ENCODE measurements around the gene COQ2.

COQ2 gene

DNA sequence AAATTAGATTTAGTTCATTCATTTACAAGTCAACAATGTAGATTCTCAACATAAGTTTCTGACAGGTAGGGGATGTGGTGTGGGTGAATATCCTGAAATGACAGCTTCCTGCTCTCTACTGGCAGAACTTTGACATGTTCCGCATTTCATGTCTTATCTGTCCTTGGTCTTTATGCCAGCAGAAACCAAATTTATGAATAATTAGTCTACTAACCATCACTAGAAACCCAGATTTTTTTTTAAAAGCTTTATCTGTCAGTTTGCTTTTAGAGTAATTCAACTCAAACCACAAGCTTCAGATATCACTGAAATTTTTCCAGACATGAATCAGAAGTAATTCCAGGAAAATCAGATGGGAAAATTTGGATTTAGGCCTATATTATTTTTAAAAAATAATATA is 17.9 kb downstream of the COQ2 start:
- Histone ChIP-seq H3K4me3 (ENCODE audit: control insufficient read depth in 1 of 7, extremely low read depth in 1 of 7, insufficient read depth in 4 of 7, low read depth in 2 of 7, low read length in 6 of 7) (peak overlapping the region in 1 of 7 experiments; percentile 8), H3K36me3 (ENCODE audit: control insufficient read depth in 4 of 4, insufficient read depth in 4 of 4, low read length in 3 of 4) (peaks cover 20 to 53% (median 37%) of the 10 kb centered on the region in 4 experiments), H3K27me3 (replicated peaks in 2 of 5; ENCODE audit: control insufficient read depth in 4 of 5, insufficient read depth in 5 of 5, low read length in 4 of 5) (no peaks in the 10 kb centered on the region), H3K9me3 (ENCODE audit: control extremely low read depth in 1 of 5, control insufficient read depth in 4 of 5, insufficient read depth in 2 of 5, low read depth in 1 of 5, low read length in 4 of 5) (no peaks in the 10 kb centered on the region), H3K27ac (ENCODE audit: insufficient read depth in 1 of 2, low read depth in 1 of 2, low read length in 2 of 2, poor library complexity in 1 of 2, severe bottlenecking in 2 of 2) (no peak overlapping the region), H3K4me1 (ENCODE audit: control extremely low read depth in 1 of 4, control insufficient read depth in 4 of 4, insufficient read depth in 4 of 4, low read length in 3 of 4) (peaks cover 4 to 25% (median 12%) of the 10 kb centered on the region in 4 experiments)
- no CpG with 5 or more reads among the region's 1 CpG for WGBS (ENCODE audit: insufficient coverage)
- peak; percentile 41 to 90 (median 83) for DNase-seq
- ChIA-PET CTCF (interaction anchor here (0.8 to 2.6 kb wide), 7 partner anchors 10 to 156 kb away, joined by 3 to 26 read pairs (median 4); partner anchors contain the start of gene COQ2), POLR2A (interaction anchor here (0.7 kb wide), 1 partner anchor 155 kb away, joined by 3 read pairs; no protein-coding TSS in a partner anchor)

GRCh38 chr4:83263106-83263505 is 21.5 kb downstream of the COQ2 start:
- Histone ChIP-seq H3K36me3 (ENCODE audit: control insufficient read depth in 4 of 4, insufficient read depth in 4 of 4, low read length in 3 of 4) (peaks cover 12 to 38% (median 28%) of the 10 kb centered on the region in 4 experiments), H3K4me1 (ENCODE audit: control extremely low read depth in 1 of 4, control insufficient read depth in 4 of 4, insufficient read depth in 4 of 4, low read length in 3 of 4) (peaks cover 4 to 21% (median 10%) of the 10 kb centered on the region in 4 experiments), H3K27ac (ENCODE audit: insufficient read depth in 1 of 2, low read depth in 1 of 2, low read length in 2 of 2, poor library complexity in 1 of 2, severe bottlenecking in 2 of 2) (no peak overlapping the region), H3K9me3 (ENCODE audit: control extremely low read depth in 1 of 5, control insufficient read depth in 4 of 5, insufficient read depth in 2 of 5, low read depth in 1 of 5, low read length in 4 of 5) (no peaks in the 10 kb centered on the region), H3K4me3 (ENCODE audit: control insufficient read depth in 1 of 7, extremely low read depth in 1 of 7, insufficient read depth in 4 of 7, low read depth in 2 of 7, low read length in 6 of 7) (no peak overlapping the region), H3K27me3 (replicated peaks in 2 of 5; ENCODE audit: control insufficient read depth in 4 of 5, insufficient read depth in 5 of 5, low read length in 4 of 5) (no peaks in the 10 kb centered on the region)
- DNase-seq: no peak
- WGBS (ENCODE audit: insufficient coverage): 100% methylated on average over 1 of the region's 1 CpG
- ChIA-PET POLR2A (no interaction called here), CTCF (interaction anchor here (0.6 to 2.2 kb wide), 8 partner anchors 9 to 228 kb away, joined by 3 to 13 read pairs (median 4); partner anchors contain the start of genes COPS4 and COQ2)

DNA sequence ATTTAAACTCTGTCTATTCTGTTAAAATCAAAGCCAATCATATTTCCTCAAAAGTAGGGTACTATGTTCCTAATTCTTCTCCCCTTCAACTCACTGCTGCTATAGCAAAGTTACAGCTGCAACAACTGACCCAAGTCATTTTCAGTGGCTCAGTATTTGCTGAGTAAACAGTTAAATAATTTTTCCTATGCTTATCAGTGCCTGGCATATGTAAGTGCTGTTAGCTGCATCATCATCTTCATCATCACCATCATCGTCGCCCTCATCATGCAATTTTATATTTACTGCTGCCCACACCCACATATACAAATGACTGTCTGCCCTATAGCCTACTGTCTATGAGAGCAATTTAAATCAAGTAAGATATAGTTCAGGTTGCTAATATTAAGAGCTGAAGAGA is 21.9 kb downstream of the COQ2 start:
- CTCF ChIA-PET: interaction anchor here (0.6 to 2.2 kb wide), 8 partner anchors 9 to 228 kb away, joined by 3 to 13 read pairs (median 4); partner anchors contain the start of genes COPS4 and COQ2
- DNase-seq: no peak
- peaks cover 4 to 18% (median 10%) of the 10 kb centered on the region in 4 experiments for H3K4me1 ChIP-seq (ENCODE audit: control extremely low read depth in 1 of 4, control insufficient read depth in 4 of 4, insufficient read depth in 4 of 4, low read length in 3 of 4)
- no peaks in the 10 kb centered on the region for H3K9me3 ChIP-seq (ENCODE audit: control extremely low read depth in 1 of 5, control insufficient read depth in 4 of 5, insufficient read depth in 2 of 5, low read depth in 1 of 5, low read length in 4 of 5)
- no peak overlapping the region for H3K4me3 ChIP-seq (ENCODE audit: control insufficient read depth in 1 of 7, extremely low read depth in 1 of 7, insufficient read depth in 4 of 7, low read depth in 2 of 7, low read length in 6 of 7)
- no CpG with 5 or more reads among the region's 2 CpGs for WGBS (ENCODE audit: insufficient coverage)
- H3K36me3 ChIP-seq (ENCODE audit: control insufficient read depth in 4 of 4, insufficient read depth in 4 of 4, low read length in 3 of 4): peaks cover 12 to 34% (median 28%) of the 10 kb centered on the region in 4 experiments
- no peaks in the 10 kb centered on the region for H3K27me3 ChIP-seq (replicated peaks in 2 of 5; ENCODE audit: control insufficient read depth in 4 of 5, insufficient read depth in 5 of 5, low read length in 4 of 5)
- no peak overlapping the region for H3K27ac ChIP-seq (ENCODE audit: insufficient read depth in 1 of 2, low read depth in 1 of 2, low read length in 2 of 2, poor library complexity in 1 of 2, severe bottlenecking in 2 of 2)
- POLR2A ChIA-PET: no interaction called here

GRCh38 chr4:83261307-83261706 is 23.3 kb downstream of the COQ2 start:
- no peaks in the 10 kb centered on the region for H3K9me3 ChIP-seq (ENCODE audit: control extremely low read depth in 1 of 5, control insufficient read depth in 4 of 5, insufficient read depth in 2 of 5, low read depth in 1 of 5, low read length in 4 of 5)
- no peaks in the 10 kb centered on the region for H3K27me3 ChIP-seq (replicated peaks in 2 of 5; ENCODE audit: control insufficient read depth in 4 of 5, insufficient read depth in 5 of 5, low read length in 4 of 5)
- no peak for DNase-seq
- no peak overlapping the region for H3K4me3 ChIP-seq (ENCODE audit: control insufficient read depth in 1 of 7, extremely low read depth in 1 of 7, insufficient read depth in 4 of 7, low read depth in 2 of 7, low read length in 6 of 7)
- H3K36me3 ChIP-seq (ENCODE audit: control insufficient read depth in 4 of 4, insufficient read depth in 4 of 4, low read length in 3 of 4): peaks cover 12 to 33% (median 26%) of the 10 kb centered on the region in 4 experiments
- 99% methylated on average over 5 of the region's 5 CpGs for whole genome bisulfite sequencing (ENCODE audit: insufficient coverage)
- ChIA-PET POLR2A (no interaction called here), CTCF (interaction anchor here (1.1 to 3.3 kb wide), 7 partner anchors 9 to 205 kb away, joined by 3 to 14 read pairs (median 6); no protein-coding TSS in a partner anchor)
- no peak overlapping the region for H3K27ac ChIP-seq (ENCODE audit: insufficient read depth in 1 of 2, low read depth in 1 of 2, low read length in 2 of 2, poor library complexity in 1 of 2, severe bottlenecking in 2 of 2)
- peaks cover 0 to 6% (median 1%) of the 10 kb centered on the region in 4 experiments for H3K4me1 ChIP-seq (ENCODE audit: control extremely low read depth in 1 of 4, control insufficient read depth in 4 of 4, insufficient read depth in 4 of 4, low read length in 3 of 4)

DNA sequence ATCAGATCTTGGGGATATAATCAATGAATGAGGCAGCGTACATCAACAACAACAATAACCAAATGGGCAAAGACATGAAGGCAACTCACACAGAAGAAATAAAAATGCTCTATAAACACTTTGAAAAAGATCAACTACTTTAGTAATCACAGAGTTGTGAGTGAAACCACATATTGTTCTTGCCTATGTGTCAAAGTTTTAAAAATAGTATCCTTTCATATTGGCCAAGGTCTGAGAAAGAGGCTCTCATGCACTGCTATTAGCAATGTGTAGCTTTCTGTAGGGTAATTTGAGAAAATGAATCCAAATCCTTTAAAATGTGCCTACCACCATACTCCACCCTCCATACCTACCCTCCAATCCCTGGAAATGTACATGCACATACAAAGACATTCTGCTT is 25.0 kb downstream of the COQ2 start:
- Histone ChIP-seq H3K9me3 (ENCODE audit: control extremely low read depth in 1 of 5, control insufficient read depth in 4 of 5, insufficient read depth in 2 of 5, low read depth in 1 of 5, low read length in 4 of 5) (no peaks in the 10 kb centered on the region), H3K27ac (ENCODE audit: insufficient read depth in 1 of 2, low read depth in 1 of 2, low read length in 2 of 2, poor library complexity in 1 of 2, severe bottlenecking in 2 of 2) (no peak overlapping the region), H3K4me1 (ENCODE audit: control extremely low read depth in 1 of 4, control insufficient read depth in 4 of 4, insufficient read depth in 4 of 4, low read length in 3 of 4) (peaks cover 0 to 6% (median 4%) of the 10 kb centered on the region in 4 experiments), H3K27me3 (replicated peaks in 2 of 5; ENCODE audit: control insufficient read depth in 4 of 5, insufficient read depth in 5 of 5, low read length in 4 of 5) (no peaks in the 10 kb centered on the region), H3K4me3 (ENCODE audit: control insufficient read depth in 1 of 7, extremely low read depth in 1 of 7, insufficient read depth in 4 of 7, low read depth in 2 of 7, low read length in 6 of 7) (no peak overlapping the region), H3K36me3 (ENCODE audit: control insufficient read depth in 4 of 4, insufficient read depth in 4 of 4, low read length in 3 of 4) (peaks cover 7 to 26% (median 19%) of the 10 kb centered on the region in 4 experiments)
- CTCF ChIA-PET: interaction anchor here (1.3 to 3.3 kb wide), 4 partner anchors 21 to 224 kb away, joined by 4 to 14 read pairs (median 7); partner anchors contain the start of gene COPS4
- POLR2A ChIA-PET: no interaction called here
- WGBS (ENCODE audit: insufficient coverage): no CpG with 5 or more reads among the region's 1 CpG
- DNase-seq: no peak

DNA sequence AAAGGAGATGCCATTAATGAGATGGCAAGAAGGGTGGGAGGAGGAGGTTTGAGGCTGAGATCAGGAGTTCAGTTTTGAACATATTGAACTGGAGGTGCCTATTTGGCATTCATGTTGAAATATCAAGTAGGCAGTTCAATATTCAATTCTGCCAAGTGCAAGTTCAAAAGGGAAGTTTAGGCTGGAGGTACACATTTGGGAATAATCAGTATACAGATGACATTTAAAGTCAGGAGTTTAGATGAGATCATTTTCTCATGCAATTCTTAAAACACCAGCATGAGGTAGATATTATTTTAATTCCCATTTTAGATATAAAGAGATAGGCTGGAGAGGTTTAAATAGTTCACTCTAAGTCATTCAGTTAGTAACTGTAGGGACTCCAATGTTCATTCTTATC is 26.1 kb downstream of the COQ2 start:
- CTCF ChIA-PET: no interaction called here

GRCh38 chr4:83257811-83258210 is 26.8 kb downstream of the COQ2 start:
- CTCF ChIA-PET: interaction anchor here (0.9 to 1.8 kb wide), 3 partner anchors 8 to 176 kb away, joined by 3 to 12 read pairs (median 4); no protein-coding TSS in a partner anchor
- Histone ChIP-seq H3K36me3 (ENCODE audit: control insufficient read depth in 4 of 4, insufficient read depth in 4 of 4, low read length in 3 of 4) (peaks cover 4 to 18% (median 13%) of the 10 kb centered on the region in 4 experiments), H3K9me3 (ENCODE audit: control extremely low read depth in 1 of 5, control insufficient read depth in 4 of 5, insufficient read depth in 2 of 5, low read depth in 1 of 5, low read length in 4 of 5) (no peaks in the 10 kb centered on the region), H3K27ac (ENCODE audit: insufficient read depth in 1 of 2, low read depth in 1 of 2, low read length in 2 of 2, poor library complexity in 1 of 2, severe bottlenecking in 2 of 2) (no peak overlapping the region), H3K27me3 (replicated peaks in 2 of 5; ENCODE audit: control insufficient read depth in 4 of 5, insufficient read depth in 5 of 5, low read length in 4 of 5) (no peaks in the 10 kb centered on the region), H3K4me3 (ENCODE audit: control insufficient read depth in 1 of 7, extremely low read depth in 1 of 7, insufficient read depth in 4 of 7, low read depth in 2 of 7, low read length in 6 of 7) (no peak overlapping the region), H3K4me1 (ENCODE audit: control extremely low read depth in 1 of 4, control insufficient read depth in 4 of 4, insufficient read depth in 4 of 4, low read length in 3 of 4) (peaks cover 0 to 9% (median 5%) of the 10 kb centered on the region in 4 experiments)
- POLR2A ChIA-PET: interaction anchor here (0.7 kb wide), 1 partner anchor 400 kb away, joined by 3 read pairs; no protein-coding TSS in a partner anchor
- DNase-seq: no peak
- 99% methylated on average over 5 of the region's 7 CpGs for WGBS (ENCODE audit: insufficient coverage)

More for the DNA sequence above, 26.1 kb downstream of the COQ2 start:
- no peak overlapping the region for H3K27ac ChIP-seq (ENCODE audit: insufficient read depth in 1 of 2, low read depth in 1 of 2, low read length in 2 of 2, poor library complexity in 1 of 2, severe bottlenecking in 2 of 2)
- peaks cover 4 to 23% (median 17%) of the 10 kb centered on the region in 4 experiments for H3K36me3 ChIP-seq (ENCODE audit: control insufficient read depth in 4 of 4, insufficient read depth in 4 of 4, low read length in 3 of 4)
- peaks cover 0 to 6% (median 4%) of the 10 kb centered on the region in 4 experiments for H3K4me1 ChIP-seq (ENCODE audit: control extremely low read depth in 1 of 4, control insufficient read depth in 4 of 4, insufficient read depth in 4 of 4, low read length in 3 of 4)
- POLR2A ChIA-PET: no interaction called here
- no peak overlapping the region for H3K4me3 ChIP-seq (ENCODE audit: control insufficient read depth in 1 of 7, extremely low read depth in 1 of 7, insufficient read depth in 4 of 7, low read depth in 2 of 7, low read length in 6 of 7)
- no peaks in the 10 kb centered on the region for H3K27me3 ChIP-seq (replicated peaks in 2 of 5; ENCODE audit: control insufficient read depth in 4 of 5, insufficient read depth in 5 of 5, low read length in 4 of 5)
- no peak for DNase-seq
- H3K9me3 ChIP-seq (ENCODE audit: control extremely low read depth in 1 of 5, control insufficient read depth in 4 of 5, insufficient read depth in 2 of 5, low read depth in 1 of 5, low read length in 4 of 5): no peaks in the 10 kb centered on the region
